ENCODE results near the gene HTRA1.

HTRA1 gene

GRCh38 chr10:122561212-122561611 lies 99.9 kb downstream of the HTRA1 start:
- no peak for TF ChIP-seq ZFP3 (CRISPR knock-in tag; IDR thresholded peaks at IDR 0.05)
- no peak for TF ChIP-seq RARB (CRISPR knock-in tag; IDR thresholded peaks at IDR 0.05)
- no peak for ATAC-seq

GRCh38 chr10:122561792-122562191 lies 100.4 kb downstream of the HTRA1 start:
- no peak for TF ChIP-seq RARB (CRISPR knock-in tag; IDR thresholded peaks at IDR 0.05)
- TF ChIP-seq CSDC2 (CRISPR knock-in tag; IDR thresholded peaks at IDR 0.05): no peak
- no peak for TF ChIP-seq CREB5 (CRISPR knock-in tag; IDR thresholded peaks at IDR 0.05; ENCODE audit: low read depth)
- no peak for TF ChIP-seq TOX (CRISPR knock-in tag; IDR thresholded peaks at IDR 0.05; ENCODE audit: borderline replicate concordance)
- TF ChIP-seq PATZ1 (CRISPR knock-in tag; IDR thresholded peaks at IDR 0.05; ENCODE audit: borderline replicate concordance): no peak
- no peak for TF ChIP-seq ZNF8 (CRISPR knock-in tag; IDR thresholded peaks at IDR 0.05)
- TF ChIP-seq POU6F1 (CRISPR knock-in tag; IDR thresholded peaks at IDR 0.05; ENCODE audit: borderline replicate concordance, low read depth): no peak
- no peak for TF ChIP-seq TSHZ2 (CRISPR knock-in tag; IDR thresholded peaks at IDR 0.05)
- no peak for TF ChIP-seq TCF4 (CRISPR knock-in tag; IDR thresholded peaks at IDR 0.05; ENCODE audit: borderline replicate concordance)
- no peak for TF ChIP-seq ESRRG (CRISPR knock-in tag; IDR thresholded peaks at IDR 0.05)
- no peak for TF ChIP-seq ZNF70 (CRISPR knock-in tag; IDR thresholded peaks at IDR 0.05)
- TF ChIP-seq ARNTL (CRISPR knock-in tag; IDR thresholded peaks at IDR 0.05; ENCODE audit: borderline replicate concordance, low read depth): no peak
- TF ChIP-seq SNAI2 (CRISPR knock-in tag; IDR thresholded peaks at IDR 0.05): no peak
- no peak for TF ChIP-seq ISL1 (CRISPR knock-in tag; IDR thresholded peaks at IDR 0.05)
- TF ChIP-seq GLIS3 (CRISPR knock-in tag; IDR thresholded peaks at IDR 0.05): no peak
- no peak for TF ChIP-seq ZFP30 (CRISPR knock-in tag; IDR thresholded peaks at IDR 0.05)
- TF ChIP-seq OSR1 (CRISPR knock-in tag; IDR thresholded peaks at IDR 0.05): no peak
- no peak for TF ChIP-seq BACH2 (CRISPR knock-in tag; IDR thresholded peaks at IDR 0.05; ENCODE audit: borderline replicate concordance)
- no peak for TF ChIP-seq ZNF565 (CRISPR knock-in tag; conservative IDR thresholded peaks at IDR 0.05; ENCODE audit: low read depth)
- no peak for ATAC-seq

Data from SK-N-SH treated with all-trans-retinoic acid at 6 μM for 48 hours (cell line).